ENCODE data around the gene SLC27A2. TPM values are rescaled to one million over a fixed set of nuclear protein-coding genes. Genes with fewer than 3 reads are reported as not detected.

SLC27A2 gene
- total and polyA plus RNA-seq, 2 experiments from 2014 or later: 2.8 to 9.4 TPM

GRCh38 chr15:50186752-50187151 lies 4.8 kb downstream of the SLC27A2 start (continued):
- TF ChIP-seq ZNF462 (CRISPR knock-in tag; IDR thresholded peaks at IDR 0.05) (no peak), CTCF (conservative IDR thresholded peaks at IDR 0.05; ENCODE audit: low read depth in 2 of 2) (no peak), ZNF331 (CRISPR knock-in tag; IDR thresholded peaks at IDR 0.05; ENCODE audit: low read depth) (no peak), EZH2 (IDR thresholded peaks at IDR 0.05; ENCODE audit: low read depth, unreplicated experiment) (no peak), STAT1 (IDR thresholded peaks at IDR 0.05; ENCODE audit: unreplicated experiment) (no peak), ZNF114 (CRISPR knock-in tag; IDR thresholded peaks at IDR 0.05) (no peak), EZH2phosphoT487 (IDR thresholded peaks at IDR 0.05; ENCODE audit: unreplicated experiment) (no peak)

GRCh38 chr15:50187525-50187924 lies 5.5 kb downstream of the SLC27A2 start:
- DNase-seq (ENCODE audit: low spot score): no peak
- no peaks in the 10 kb centered on the region for H4K20me1 ChIP-seq (replicated peaks; ENCODE audit: insufficient read depth)
- H3K9me2 ChIP-seq (ENCODE audit: insufficient read depth): no peaks in the 10 kb centered on the region
- H3K36me3 Mint-ChIP-seq (ENCODE audit: low read depth): no peaks in the 10 kb centered on the region
- no peak for ATAC-seq
- no peak overlapping the region for H2AFZ ChIP-seq
- no peaks in the 10 kb centered on the region for H3F3A ChIP-seq (replicated peaks; ENCODE audit: low read depth)
- H3K27ac Mint-ChIP-seq: no peak overlapping the region
- no peaks in the 10 kb centered on the region for H3K9me3 Mint-ChIP-seq
- TF ChIP-seq JUNB (IDR thresholded peaks at IDR 0.05; ENCODE audit: unreplicated experiment) (no peak), ETS1 (IDR thresholded peaks at IDR 0.05) (no peak)
- no peak overlapping the region for H3K4me3 ChIP-seq
- H3K27ac ChIP-seq (ENCODE audit: low read depth): no peak overlapping the region
- H3K27me3 ChIP-seq (ENCODE audit: insufficient read depth): peaks cover 23% of the 10 kb centered on the region
- H3K79me2 ChIP-seq (replicated peaks; ENCODE audit: insufficient read depth): no peaks in the 10 kb centered on the region
- H3K4me1 Mint-ChIP-seq: peaks cover 15% of the 10 kb centered on the region
- peaks cover 14% of the 10 kb centered on the region for H3K27me3 Mint-ChIP-seq (ENCODE audit: insufficient read depth, low read depth, poor library complexity)
- no peak overlapping the region for H3K4me3 Mint-ChIP-seq
- H3K4me1 ChIP-seq (ENCODE audit: insufficient read depth): peaks cover 6% of the 10 kb centered on the region
- no peak overlapping the region for H3K4me2 ChIP-seq
- no peaks in the 10 kb centered on the region for H3K36me3 ChIP-seq (ENCODE audit: insufficient read depth)

Data from GM23338 (cell line).